GM19240 (cell line): ENCODE measurements around the gene LHB.
"Not testable (repeated sequence)": the region's sequence is repeated elsewhere in the genome, so short reads cannot be mapped to it uniquely, and the experiment has no call there.

Experiments used
- DNase-seq: peaks from one replicate; pipeline ENCODE4 v3.0.0; 2011; ENCODE audit warnings: low spot score; ENCODE audit not compliant: insufficient read length

Gene LHB

GRCh38 chr19:49038557-49039276 is 21.8 kb upstream of the LHB start:
- not testable (repeated sequence) for DNase-seq

DNA sequence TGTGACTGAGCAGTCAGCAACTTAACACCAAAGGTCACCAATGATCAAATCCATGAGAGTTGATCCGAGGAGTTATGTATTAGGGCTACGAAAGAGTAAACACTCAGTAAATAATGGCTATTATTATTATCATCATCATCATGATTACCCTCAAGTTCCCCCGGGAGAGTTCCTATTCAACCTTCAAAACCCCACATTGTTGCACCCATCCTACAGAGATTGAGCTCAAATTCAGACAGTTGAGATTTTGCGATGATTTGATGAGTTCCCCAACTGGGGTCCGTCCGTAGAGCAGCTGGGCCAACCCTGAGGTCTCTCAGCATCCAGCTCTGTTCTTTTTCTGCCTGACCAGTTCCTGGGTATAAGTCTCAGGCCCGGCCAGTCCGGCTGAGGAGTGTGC is 21.2 kb upstream of the LHB start:
- not testable (repeated sequence) for DNase-seq

- DNase-seq, result not testable (repeated sequence)
These were observed 19.9 kb upstream of the LHB start, which contains the start of gene CGB1 for GRCh38 chr19:49036815-49037214. CGB1 (minus strand) TSS chr19:49036895; CDS start chr19:49036711, 184 bp downstream.

GRCh38 chr19:49031642-49032301 is 14.9 kb upstream of the LHB start, which contains the start of gene CGB2:
CGB2 (plus strand) TSS chr19:49031890; CDS start chr19:49032096, 206 bp downstream.
- DNase-seq, result not testable (repeated sequence)

DNA sequence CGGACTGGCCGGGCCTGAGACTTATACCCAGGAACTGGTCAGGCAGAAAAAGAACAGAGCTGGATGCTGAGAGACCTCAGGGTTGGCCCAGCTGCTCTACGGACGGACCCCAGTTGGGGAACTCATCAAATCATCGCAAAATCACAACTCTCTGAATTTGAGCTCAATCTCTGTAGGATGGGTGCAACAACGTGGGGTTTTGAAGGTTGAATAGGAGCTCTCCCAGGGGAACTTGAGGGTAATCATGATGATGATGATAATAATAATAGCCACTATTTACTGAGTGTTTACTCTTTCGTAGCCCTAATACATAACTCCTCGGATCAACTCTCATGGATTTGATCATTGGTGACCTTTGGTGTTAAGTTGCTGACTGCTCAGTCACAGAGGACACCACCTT is 13.4 kb upstream of the LHB start:
- not testable (repeated sequence) for DNase-seq

DNA sequence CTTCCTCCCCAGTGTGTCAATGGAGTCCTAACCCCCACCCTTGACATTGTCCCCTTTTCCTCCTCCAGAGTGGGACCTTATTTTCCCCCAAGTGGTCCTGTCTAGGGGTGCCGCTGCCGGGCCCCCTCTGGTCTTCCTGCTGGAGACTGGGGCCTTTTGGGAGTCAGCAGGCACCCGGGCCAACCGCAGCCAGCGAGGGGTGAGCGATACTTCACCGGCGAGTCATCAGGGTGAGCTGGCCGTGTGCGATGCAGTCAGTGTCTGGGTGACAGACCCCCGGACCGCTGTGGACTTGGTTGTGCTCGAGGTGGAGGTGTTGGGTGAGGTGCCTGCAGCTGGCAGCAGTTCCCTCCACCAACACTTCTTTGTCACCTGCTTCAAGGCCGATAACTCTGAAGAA is 12.9 kb upstream of the LHB start:
- not testable (repeated sequence) for DNase-seq

DNA sequence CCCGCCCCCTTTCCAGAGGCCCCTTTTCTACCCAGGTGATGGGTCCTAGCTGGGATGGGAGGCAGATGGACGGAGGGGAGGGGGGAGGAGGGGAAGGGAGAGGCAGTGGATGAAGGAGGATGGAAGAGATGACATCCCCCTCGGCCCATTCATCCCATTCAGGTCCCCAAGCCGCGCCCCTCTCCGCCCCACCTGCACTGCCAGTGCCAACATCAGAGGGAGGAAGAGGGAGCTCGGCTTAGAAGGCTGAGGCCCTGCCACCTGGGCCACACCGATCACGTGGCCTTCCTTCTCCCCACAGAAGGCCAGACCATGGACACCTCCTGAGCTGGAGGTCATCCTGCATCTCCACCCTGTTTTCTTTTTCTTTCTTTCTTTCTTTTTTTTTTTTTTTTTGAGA is 11.8 kb upstream of the LHB start:
- not testable (repeated sequence) for DNase-seq

GRCh38 chr19:49025599-49025998 is 8.7 kb upstream of the LHB start:
- not testable (repeated sequence) for DNase-seq

DNA sequence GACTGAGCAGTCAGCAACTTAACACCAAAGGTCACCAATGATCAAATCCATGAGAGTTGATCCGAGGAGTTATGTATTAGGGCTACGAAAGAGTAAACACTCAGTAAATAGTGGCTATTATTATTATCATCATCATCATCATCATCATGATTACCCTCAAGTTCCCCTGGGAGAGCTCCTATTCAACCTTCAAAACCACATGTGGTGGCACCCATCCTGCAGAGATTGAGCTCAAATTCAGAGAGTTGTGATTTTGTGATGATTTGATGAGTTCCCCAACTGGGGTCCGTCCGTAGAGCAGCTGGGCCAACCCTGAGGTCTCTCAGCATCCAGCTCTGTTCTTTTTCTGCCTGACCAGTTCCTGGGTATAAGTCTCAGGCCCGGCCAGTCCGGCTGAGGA is 8.2 kb upstream of the LHB start:
- DNase-seq, result not testable (repeated sequence)

DNA sequence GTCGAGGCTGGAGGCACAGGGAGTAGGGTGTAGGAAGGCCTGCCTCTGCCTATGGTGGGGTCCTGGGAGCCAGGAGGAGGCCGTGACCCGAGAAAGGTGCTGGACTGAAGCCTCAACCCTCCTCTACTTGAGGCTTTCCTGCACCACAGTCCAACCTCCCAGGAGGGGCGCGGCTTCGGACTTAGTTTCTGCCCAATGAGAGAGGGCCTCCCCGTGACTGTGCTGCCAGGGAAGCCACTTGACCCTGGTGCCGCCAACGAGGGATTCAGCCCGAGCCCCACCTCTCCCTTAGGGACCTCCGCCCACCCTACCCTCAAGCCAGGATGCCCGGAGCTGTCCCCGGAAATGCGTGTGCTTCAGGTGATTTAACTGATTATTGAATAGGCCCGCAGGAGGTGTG is 7.3 kb upstream of the LHB start, which contains the start of gene CGB3:
CGB3 (minus strand) TSS at position 101 of the 400 bp plus-strand sequence. CDS start 362 bp downstream, outside the sequence.
- DNase-seq, result not testable (repeated sequence)

GRCh38 chr19:49022116-49022515 is 5.2 kb upstream of the LHB start:
- no peak for DNase-seq

- DNase-seq, result no peak
These were observed 4.3 kb upstream of the LHB start for GRCh38 chr19:49020931-49021895.

GRCh38 chr19:49020342-49020741 is 3.5 kb upstream of the LHB start:
- DNase-seq, result no peak

- peak; percentile 38 for DNase-seq
These were observed 2.5 kb upstream of the LHB start for GRCh38 chr19:49019242-49019932.

GRCh38 chr19:49018388-49019241 is 1.7 kb upstream of the LHB start:
- not testable (repeated sequence) for DNase-seq

DNA sequence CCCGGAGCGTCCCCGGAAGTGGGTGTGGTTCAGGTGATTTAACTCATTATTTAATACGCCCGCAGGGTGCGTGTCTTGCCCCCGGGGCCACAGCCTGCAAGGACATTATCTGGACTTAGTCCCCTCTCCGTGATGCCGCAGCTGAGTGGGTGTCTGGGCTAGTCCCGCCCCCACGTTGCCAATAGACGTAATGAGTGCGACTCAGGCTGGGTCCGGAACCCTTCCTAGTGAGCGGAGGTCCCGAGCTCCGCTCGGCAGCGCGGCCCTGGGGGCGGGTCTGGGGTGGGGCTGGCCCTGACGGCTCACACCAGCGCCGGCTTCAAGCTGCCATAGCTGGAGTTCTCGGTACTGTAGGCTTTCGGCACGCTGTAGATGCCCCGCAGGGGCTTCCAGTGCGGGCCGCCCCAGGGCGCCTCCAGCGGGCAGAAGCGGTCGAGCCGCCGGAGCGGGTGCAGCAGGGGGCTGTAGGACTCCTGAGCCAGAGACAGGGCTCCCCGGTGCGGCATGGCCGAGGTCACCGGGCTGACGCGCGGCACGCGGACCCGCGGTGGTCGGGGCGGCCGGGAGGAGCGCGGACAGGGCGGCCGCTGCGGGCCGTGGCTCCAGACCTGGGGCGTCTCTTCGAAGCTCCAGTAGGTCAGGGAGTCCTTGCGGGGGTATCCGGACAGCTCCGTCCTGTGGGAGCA is 918 bp upstream of the LHB start:
- DNase-seq, result peak; percentile 76

- DNase-seq, result no peak
These were observed 638 bp downstream of the LHB start for GRCh38 chr19:49016067-49016839.

GRCh38 chr19:49014870-49015255 is 2.0 kb downstream of the LHB start:
- no peak for DNase-seq
